ENCODE measurements around the gene SLC35G6. TPM values are rescaled to one million over a fixed set of nuclear protein-coding genes. Genes with fewer than 3 reads are reported as not detected.
A peak's percentile ranks its signal among the peaks of the same experiment; 100 is the strongest.
"Not testable (repeated sequence)": the region's sequence is repeated elsewhere in the genome, so short reads cannot be mapped to it uniquely, and the experiment has no call there.

The SLC35G6 gene
- total RNA-seq, 4 donors from 2014 or later: not detected

DNA sequence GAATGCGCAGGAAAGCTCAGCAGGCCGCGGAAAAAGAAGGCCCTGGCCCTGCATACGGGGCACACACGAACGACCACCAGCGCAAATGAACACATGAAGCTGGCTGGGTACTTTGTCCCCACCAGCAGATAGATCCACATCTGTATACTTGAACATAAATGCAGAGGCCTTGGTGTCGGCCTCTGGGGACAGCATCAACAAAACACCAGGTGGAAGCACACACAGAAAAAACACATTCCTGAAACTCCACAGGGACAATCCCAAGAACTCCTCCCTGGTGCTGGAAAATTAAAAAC, 1.2 kb upstream of the SLC35G6 start:
- TF ChIP-seq EP300 (IDR thresholded peaks at IDR 0.05; ENCODE audit: low read depth) (no peak), POLR2A (IDR thresholded peaks at IDR 0.05) (no peak), POLR2AphosphoS5 (IDR thresholded peaks at IDR 0.05) (no peak)
- TF ChIP-seq, protein P1, sequence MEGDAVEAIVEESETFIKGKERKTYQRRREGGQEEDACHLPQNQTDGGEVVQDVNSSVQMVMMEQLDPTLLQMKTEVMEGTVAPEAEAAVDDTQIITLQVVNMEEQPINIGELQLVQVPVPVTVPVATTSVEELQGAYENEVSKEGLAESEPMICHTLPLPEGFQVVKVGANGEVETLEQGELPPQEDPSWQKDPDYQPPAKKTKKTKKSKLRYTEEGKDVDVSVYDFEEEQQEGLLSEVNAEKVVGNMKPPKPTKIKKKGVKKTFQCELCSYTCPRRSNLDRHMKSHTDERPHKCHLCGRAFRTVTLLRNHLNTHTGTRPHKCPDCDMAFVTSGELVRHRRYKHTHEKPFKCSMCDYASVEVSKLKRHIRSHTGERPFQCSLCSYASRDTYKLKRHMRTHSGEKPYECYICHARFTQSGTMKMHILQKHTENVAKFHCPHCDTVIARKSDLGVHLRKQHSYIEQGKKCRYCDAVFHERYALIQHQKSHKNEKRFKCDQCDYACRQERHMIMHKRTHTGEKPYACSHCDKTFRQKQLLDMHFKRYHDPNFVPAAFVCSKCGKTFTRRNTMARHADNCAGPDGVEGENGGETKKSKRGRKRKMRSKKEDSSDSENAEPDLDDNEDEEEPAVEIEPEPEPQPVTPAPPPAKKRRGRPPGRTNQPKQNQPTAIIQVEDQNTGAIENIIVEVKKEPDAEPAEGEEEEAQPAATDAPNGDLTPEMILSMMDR (IDR thresholded peaks at IDR 0.05): peak in 3 of 5 experiments; percentile 2 to 24 (median 18)
- 4% methylated on average over 8 of the region's 8 CpGs; no CpG with 5 or more reads in 1 of the 2 donors for WGBS, 2 donors (ENCODE audit: low coverage in 1 of 2)
- intact Hi-C loops (cut with DNase I; ENCODE audit: low total_unique reads) (no loop called here), in situ Hi-C loops (cut with MboI; ENCODE audit: low pct_ligation_motif_present in 1 of 4, low pct_unique_long_range_greater_than_20kb in 1 of 4, low sequenced_read_pairs in 3 of 4) (no loop called here)
- H3K36me3 ChIP-seq: no peaks in the 10 kb centered on the region
- H3K9me3 ChIP-seq: no peaks in the 10 kb centered on the region
- DNase-seq: no peak
- no peaks in the 10 kb centered on the region for H3K27me3 ChIP-seq
- H3K27ac ChIP-seq: peak overlapping the region; percentile 95 to 100 (median 99)
- peaks cover 17 to 48% (median 33%) of the 10 kb centered on the region in 4 donors for H3K4me1 ChIP-seq
- H3K4me3 ChIP-seq: peak overlapping the region; percentile 42 to 99 (median 80)

DNA sequence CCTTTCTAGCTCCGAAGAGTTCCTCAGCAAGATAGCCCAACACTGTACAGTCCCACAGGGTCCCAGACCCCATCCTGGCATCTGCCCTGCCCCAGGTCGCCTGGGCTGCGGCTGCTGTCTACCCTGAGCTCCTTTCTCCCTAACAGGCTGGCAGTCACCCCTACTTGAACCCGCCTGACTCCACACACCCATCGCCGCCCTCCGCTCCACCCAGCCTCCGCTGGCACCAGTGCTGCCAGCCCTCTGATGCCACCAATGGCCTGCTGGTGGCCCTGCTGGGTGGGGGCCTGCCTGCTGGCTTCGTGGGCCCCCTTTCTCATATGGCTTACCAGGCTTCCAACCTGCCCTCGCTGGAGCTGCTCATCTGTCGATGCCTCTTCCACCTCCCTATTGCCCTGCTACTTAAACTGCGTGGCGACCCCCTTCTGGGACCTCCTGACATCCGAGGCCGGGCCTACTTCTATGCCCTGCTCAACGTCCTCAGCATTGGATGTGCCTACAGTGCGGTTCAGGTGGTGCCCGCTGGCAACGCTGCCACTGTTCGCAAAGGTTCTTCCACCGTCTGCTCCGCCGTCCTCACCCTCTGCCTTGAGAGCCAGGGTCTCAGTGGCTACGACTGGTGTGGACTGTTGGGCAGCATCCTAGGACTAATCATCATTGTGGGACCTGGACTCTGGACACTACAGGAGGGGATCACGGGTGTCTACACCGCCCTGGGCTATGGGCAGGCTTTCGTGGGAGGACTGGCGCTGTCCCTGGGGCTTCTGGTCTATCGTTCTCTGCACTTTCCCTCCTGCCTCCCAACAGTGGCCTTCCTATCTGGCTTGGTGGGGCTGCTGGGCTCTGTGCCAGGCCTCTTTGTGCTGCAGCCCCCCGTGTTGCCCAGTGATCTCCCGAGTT, 846 bp downstream of the SLC35G6 start:
- H3K36me3 ChIP-seq; H3K9me3 ChIP-seq; DNase-seq; intact Hi-C loops (cut with DNase I; ENCODE audit: low total_unique reads); H3K27me3 ChIP-seq; H3K4me3 ChIP-seq; in situ Hi-C loops (cut with MboI; ENCODE audit: low pct_ligation_motif_present in 1 of 4, low pct_unique_long_range_greater_than_20kb in 1 of 4, low sequenced_read_pairs in 3 of 4): not testable (repeated sequence)
- WGBS, 2 donors (ENCODE audit: low coverage in 1 of 2): 90% methylated on average over 30 of the region's 31 CpGs; no CpG with 5 or more reads in 1 of the 2 donors
- Histone ChIP-seq H3K4me1 (peaks cover 17 to 48% (median 36%) of the 10 kb centered on the region in 4 donors), H3K27ac (peak overlapping the region; percentile 97 to 99 (median 98))

DNA sequence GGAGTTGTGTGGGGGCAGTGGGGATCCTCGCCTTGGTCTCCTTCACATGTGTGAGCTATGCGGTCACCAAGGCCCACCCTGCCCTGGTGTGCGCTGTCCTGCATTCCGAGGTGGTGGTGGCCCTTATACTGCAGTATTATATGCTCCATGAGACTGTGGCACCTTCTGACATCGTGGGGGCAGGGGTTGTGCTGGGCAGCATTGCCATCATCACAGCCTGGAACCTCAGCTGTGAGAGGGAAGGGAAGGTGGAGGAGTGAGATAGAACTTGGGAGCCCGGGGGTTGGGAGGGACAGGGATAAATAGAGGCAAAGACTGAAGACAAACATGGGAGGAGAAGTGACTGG, 1.5 kb downstream of the SLC35G6 start:
- Histone ChIP-seq H3K4me3 (peak overlapping the region in 1 of 4 donors; percentile 68), H3K4me1 (peaks cover 22 to 48% (median 39%) of the 10 kb centered on the region in 4 donors), H3K27ac (peak overlapping the region; percentile 97 to 99 (median 98))
- H3K36me3 ChIP-seq; DNase-seq; in situ Hi-C loops (cut with MboI; ENCODE audit: low pct_ligation_motif_present in 1 of 4, low pct_unique_long_range_greater_than_20kb in 1 of 4, low sequenced_read_pairs in 3 of 4); H3K27me3 ChIP-seq; H3K9me3 ChIP-seq; intact Hi-C loops (cut with DNase I; ENCODE audit: low total_unique reads): not testable (repeated sequence)
- 71 to 79% methylated on average over 1 to 6 of the region's 6 CpGs for WGBS, 2 donors (ENCODE audit: low coverage in 1 of 2)

DNA sequence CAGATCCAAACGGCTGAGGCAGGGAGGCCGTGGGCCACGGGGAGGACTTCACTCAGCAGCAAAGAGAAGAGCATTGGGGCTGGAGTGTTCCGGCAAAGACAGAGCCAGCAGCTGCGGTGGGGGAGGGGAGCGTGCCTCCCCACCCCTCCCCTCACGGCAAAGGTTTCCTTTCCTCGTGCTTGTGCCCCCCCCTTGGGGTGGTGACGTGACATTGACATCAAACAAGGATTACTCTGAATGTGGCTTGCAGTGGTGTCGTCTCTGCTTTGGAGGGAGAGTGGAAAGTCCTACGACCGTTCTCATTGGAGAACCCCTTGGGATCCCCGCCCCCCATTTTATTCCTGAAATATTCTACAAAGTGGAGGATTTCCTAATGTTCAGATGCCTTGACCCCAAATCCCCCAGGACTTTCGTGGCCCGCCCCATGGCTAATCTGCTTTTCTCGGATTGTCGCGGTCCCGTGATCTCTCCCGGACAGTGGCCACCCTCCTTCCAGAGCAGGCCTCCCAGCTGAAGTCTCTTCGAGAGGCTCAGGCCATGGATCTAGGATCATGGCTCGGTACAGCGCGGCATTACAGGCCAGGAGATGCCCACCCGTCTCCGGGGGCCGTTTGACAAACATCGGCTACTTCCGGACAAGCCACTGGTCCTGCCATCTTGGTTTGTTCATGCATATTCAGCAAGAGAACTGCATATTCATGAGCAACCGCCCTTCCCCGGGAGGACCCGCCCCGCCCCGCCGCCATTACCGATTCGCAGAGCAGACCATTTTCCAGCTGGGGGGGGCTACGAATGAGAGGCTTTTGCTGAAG, 2.2 kb downstream of the SLC35G6 start:
- Histone ChIP-seq H3K27me3 (no peaks in the 10 kb centered on the region), H3K36me3 (no peaks in the 10 kb centered on the region), H3K27ac (peak overlapping the region; percentile 97 to 99 (median 98)), H3K9me3 (no peaks in the 10 kb centered on the region), H3K4me3 (peak overlapping the region; percentile 61 to 78 (median 67)), H3K4me1 (peaks cover 25 to 50% (median 36%) of the 10 kb centered on the region in 4 donors)
- TF ChIP-seq EP300 (IDR thresholded peaks at IDR 0.05; ENCODE audit: low read depth): peak; percentile 60
- TF ChIP-seq POLR2AphosphoS5 (IDR thresholded peaks at IDR 0.05): peak; percentile 70 to 77 (median 71)
- TF ChIP-seq, protein P1 (IDR thresholded peaks at IDR 0.05): no peak
- intact Hi-C loops (cut with DNase I; ENCODE audit: low total_unique reads) (loop anchor here (2.0 kb wide), 1 partner anchor 45 kb away; the partner anchor contains the start of gene FGF11), in situ Hi-C loops (cut with MboI; ENCODE audit: low pct_ligation_motif_present in 1 of 4, low pct_unique_long_range_greater_than_20kb in 1 of 4, low sequenced_read_pairs in 3 of 4) (no loop called here)
- peak; percentile 93 for DNase-seq
- WGBS, 2 donors (ENCODE audit: low coverage in 1 of 2): 0 to 1% methylated on average over 5 to 38 of the region's 38 CpGs
